Subcutaneous abdominal adipose tissue (tissue), 5 donors: ENCODE measurements around the gene FREM1.

Experiments
- H3K27ac ChIP-seq: one replicate; pipeline ENCODE4 v1.7.0; 2013; ENCODE audit warnings: low read depth, mild to moderate bottlenecking, inconsistent platforms, low read length, moderate library complexity
- H3K27me3 ChIP-seq, 5 donors: one replicate each; pipeline ENCODE4 v1.7.0; 2013; ENCODE audit warnings: low read length in 5 of 5, inconsistent platforms in 1 of 5; ENCODE audit not compliant: control insufficient read depth in 5 of 5, insufficient read depth in 4 of 5
- H3K36me3 ChIP-seq, 5 donors: one replicate each; pipeline ENCODE4 v1.7.0; 2013; ENCODE audit warnings: low read length in 5 of 5; ENCODE audit not compliant: control insufficient read depth in 5 of 5, insufficient read depth in 5 of 5
- H3K4me1 ChIP-seq, 5 donors: one replicate each; pipeline ENCODE4 v1.7.0; 2013; ENCODE audit warnings: low read length in 5 of 5, mild to moderate bottlenecking in 3 of 5, moderate library complexity in 1 of 5; ENCODE audit not compliant: control insufficient read depth in 5 of 5, insufficient read depth in 5 of 5
- H3K4me3 ChIP-seq, 5 donors: one replicate each; pipeline ENCODE4 v1.7.0; 2013; ENCODE audit warnings: low read length in 5 of 5, low read depth in 1 of 5
- H3K9ac ChIP-seq, 5 donors: one replicate each; pipeline ENCODE4 v1.7.0; 2013; ENCODE audit warnings: low read length in 5 of 5, mild to moderate bottlenecking in 4 of 5, moderate library complexity in 3 of 5
- H3K9me3 ChIP-seq, 5 donors: one replicate each; pipeline ENCODE4 v1.7.0; 2013; ENCODE audit warnings: low read length in 5 of 5; ENCODE audit not compliant: control insufficient read depth in 5 of 5
- donor health status: healthy.
- donor health status: healthy.
- donor health status: healthy.
- donor health status: healthy.
- donor health status: healthy.

FREM1 gene

GRCh38 chr9:14731294-14731981 is 178.8 kb downstream of the FREM1 start:
- H3K27me3 ChIP-seq = no peaks in the 10 kb centered on the region
- no peaks in the 10 kb centered on the region for H3K4me1 ChIP-seq
- no peak overlapping the region for H3K27ac ChIP-seq
- no peak overlapping the region for H3K4me3 ChIP-seq
- H3K36me3 ChIP-seq = peaks cover 0 to 15% (median 5%) of the 10 kb centered on the region in 5 donors
- H3K9ac ChIP-seq = no peak overlapping the region
- H3K9me3 ChIP-seq = no peaks in the 10 kb centered on the region

GRCh38 chr9:14730461-14730898 is 179.7 kb downstream of the FREM1 start:
- H3K4me1 ChIP-seq = no peaks in the 10 kb centered on the region
- peaks cover 0 to 5% (median 0%) of the 10 kb centered on the region in 5 donors for H3K36me3 ChIP-seq
- no peak overlapping the region for H3K27ac ChIP-seq
- H3K9ac ChIP-seq = no peak overlapping the region
- no peaks in the 10 kb centered on the region for H3K27me3 ChIP-seq
- no peak overlapping the region for H3K4me3 ChIP-seq
- no peaks in the 10 kb centered on the region for H3K9me3 ChIP-seq

GRCh38 chr9:14723301-14723700 is 186.9 kb downstream of the FREM1 start:
- no peaks in the 10 kb centered on the region for H3K36me3 ChIP-seq
- no peaks in the 10 kb centered on the region for H3K9me3 ChIP-seq
- H3K4me1 ChIP-seq = no peaks in the 10 kb centered on the region
- no peak overlapping the region for H3K9ac ChIP-seq
- H3K4me3 ChIP-seq = no peak overlapping the region
- H3K27ac ChIP-seq = no peak overlapping the region
- no peaks in the 10 kb centered on the region for H3K27me3 ChIP-seq

DNA sequence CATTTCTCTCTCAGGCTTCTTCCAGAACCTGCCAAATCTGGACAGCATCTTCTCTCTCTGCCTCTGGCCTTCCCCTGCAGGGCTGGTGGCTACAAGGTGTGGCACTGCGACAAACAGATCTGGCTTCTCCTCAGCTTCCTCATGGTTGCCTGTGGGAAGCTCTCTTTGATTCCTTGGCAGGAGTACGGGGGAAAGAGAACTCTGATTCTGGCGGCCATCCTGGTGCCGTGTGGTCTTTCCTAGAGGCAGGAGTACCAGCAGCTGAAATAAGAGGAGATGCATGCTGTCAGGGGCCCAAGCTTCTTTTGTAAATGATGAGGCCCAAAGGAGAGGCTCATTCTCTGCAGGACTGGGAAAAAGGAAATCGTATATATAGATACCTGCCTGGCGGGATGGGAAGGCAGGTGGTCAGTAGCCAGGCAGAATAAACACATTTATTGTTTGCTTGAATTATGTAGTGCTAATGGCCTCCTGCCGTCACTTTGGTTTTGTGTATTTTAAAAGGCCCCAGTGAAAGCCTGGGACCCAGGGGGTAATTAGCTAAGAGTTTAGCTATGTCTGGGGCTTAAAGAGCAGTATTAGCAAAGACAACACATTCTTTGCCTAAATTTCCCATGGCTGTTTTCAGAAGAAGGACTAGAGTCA is 187.7 kb downstream of the FREM1 start, which contains the start of gene CER1:
CER1 (minus strand) TSS at position 343 of the 645 bp plus-strand sequence; CDS start at position 282, 61 bp downstream.
- Histone ChIP-seq H3K9ac (no peak within 1 kb of the TSS), H3K4me3 (no peak within 1 kb of the TSS), H3K9me3 (no peaks in the 10 kb centered on the region), H3K27ac (no peak within 1 kb of the TSS), H3K27me3 (no peaks in the 10 kb centered on the region), H3K4me1 (no peaks in the 10 kb centered on the region), H3K36me3 (peaks cover 0 to 2% (median 0%) of the 10 kb centered on the region in 5 donors)

DNA sequence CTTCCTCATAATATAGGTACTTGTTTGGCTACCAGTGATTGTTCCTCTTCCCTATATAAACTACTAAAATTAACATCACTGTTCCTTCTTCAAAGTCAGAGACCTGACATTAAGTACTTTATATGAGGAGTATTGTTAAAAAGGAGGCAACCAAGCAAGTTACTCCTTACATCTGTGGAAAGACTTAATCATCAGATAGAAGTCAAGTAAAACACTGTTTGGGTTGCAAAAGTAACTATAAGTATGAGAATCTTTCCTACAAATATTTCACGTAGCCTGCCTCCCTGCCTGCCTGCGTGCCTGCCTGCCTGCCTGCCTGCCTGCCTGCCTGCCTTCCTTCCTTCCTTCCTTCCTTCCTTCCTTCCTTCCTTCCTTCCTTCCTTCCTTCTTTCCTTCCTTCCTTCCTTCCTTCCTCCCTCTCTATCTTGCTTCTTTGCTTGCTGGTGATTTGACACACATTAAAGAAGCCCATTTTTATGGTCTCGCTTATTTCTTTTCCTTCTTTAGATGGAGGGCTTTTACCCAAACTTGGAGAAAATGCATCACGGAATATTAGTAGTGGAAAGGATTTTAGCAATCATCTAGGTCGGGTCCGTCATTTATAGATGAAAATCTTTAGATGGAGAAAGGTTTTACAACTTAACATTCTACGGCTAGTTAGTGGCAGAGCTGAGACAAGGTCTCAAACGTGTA is 190.9 kb downstream of the FREM1 start:
- Histone ChIP-seq H3K9ac (no peak overlapping the region), H3K36me3 (peaks cover 0 to 2% (median 0%) of the 10 kb centered on the region in 5 donors), H3K4me3 (no peak overlapping the region), H3K9me3 (no peaks in the 10 kb centered on the region), H3K27me3 (no peaks in the 10 kb centered on the region), H3K27ac (no peak overlapping the region), H3K4me1 (no peaks in the 10 kb centered on the region)

GRCh38 chr9:14715102-14715501 is 195.1 kb downstream of the FREM1 start:
- Histone ChIP-seq H3K4me1 (no peaks in the 10 kb centered on the region), H3K4me3 (no peak overlapping the region), H3K27me3 (no peaks in the 10 kb centered on the region), H3K36me3 (peaks cover 0 to 2% (median 0%) of the 10 kb centered on the region in 5 donors), H3K9ac (no peak overlapping the region), H3K27ac (no peak overlapping the region), H3K9me3 (no peaks in the 10 kb centered on the region)

GRCh38 chr9:14713187-14713767 is 197.0 kb downstream of the FREM1 start:
- H3K36me3 ChIP-seq = peaks cover 0 to 2% (median 0%) of the 10 kb centered on the region in 5 donors
- H3K4me3 ChIP-seq = no peak overlapping the region
- H3K27ac ChIP-seq = no peak overlapping the region
- no peaks in the 10 kb centered on the region for H3K4me1 ChIP-seq
- H3K9ac ChIP-seq = no peak overlapping the region
- no peaks in the 10 kb centered on the region for H3K27me3 ChIP-seq
- H3K9me3 ChIP-seq = peaks cover 0 to 2% (median 0%) of the 10 kb centered on the region in 5 donors

- Histone ChIP-seq H3K4me3 (no peak overlapping the region), H3K36me3 (no peaks in the 10 kb centered on the region), H3K9ac (no peak overlapping the region), H3K27me3 (no peaks in the 10 kb centered on the region), H3K4me1 (no peaks in the 10 kb centered on the region), H3K27ac (no peak overlapping the region), H3K9me3 (peaks cover 0 to 14% (median 6%) of the 10 kb centered on the region in 5 donors)
These were observed 199.4 kb downstream of the FREM1 start for GRCh38 chr9:14710804-14711203.

DNA sequence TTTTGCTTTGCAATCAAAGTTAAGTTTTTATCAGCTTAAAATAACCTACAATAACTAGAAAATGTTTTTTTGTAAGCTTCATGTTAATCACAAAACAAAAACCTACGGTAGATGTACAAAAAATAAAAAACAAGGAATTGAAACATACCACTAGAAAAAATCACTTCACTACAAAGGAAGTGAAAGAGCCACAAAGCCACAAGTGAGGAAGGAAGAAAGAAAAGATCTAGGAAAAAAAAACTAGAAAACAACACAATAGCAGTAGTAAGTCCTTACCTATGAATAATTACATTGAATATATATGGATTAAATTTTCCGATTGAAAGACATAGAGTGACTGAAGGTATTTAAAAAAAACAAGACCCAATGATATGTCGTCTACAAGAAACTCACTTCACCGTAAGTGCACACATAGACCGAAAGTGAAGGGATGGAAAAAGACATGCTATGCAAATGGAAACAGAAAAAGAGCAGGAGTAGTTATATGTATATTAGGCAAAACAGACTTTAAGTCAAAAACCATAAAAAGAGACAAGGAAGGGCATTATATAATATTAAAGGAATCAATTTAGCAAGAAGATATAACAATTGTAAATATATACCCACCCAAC is 203.6 kb downstream of the FREM1 start:
- Histone ChIP-seq H3K27ac (no peak overlapping the region), H3K9me3 (peaks cover 0 to 19% (median 13%) of the 10 kb centered on the region in 5 donors), H3K4me3 (no peak overlapping the region)

More for the DNA sequence above, 203.6 kb downstream of the FREM1 start:
- Histone ChIP-seq H3K4me1 (peaks cover 0 to 1% (median 0%) of the 10 kb centered on the region in 5 donors), H3K27me3 (no peaks in the 10 kb centered on the region), H3K9ac (no peak overlapping the region), H3K36me3 (no peaks in the 10 kb centered on the region)
